Activated CD4-positive, alpha-beta T cell treated with anti-CD3 and anti-CD28 coated beads, Interleukin-2, amount 10 ng/mL, durations not matched to agents 7 days and 5 days (primary cell): ENCODE results near the gene TMEM163. TPM values are rescaled to one million over a fixed set of nuclear protein-coding genes. Genes with fewer than 3 reads are reported as not detected.

Experiments
- CTCF ChIA-PET: fragments of 350-600 bp; sonication (Branson Sonifier 250); formaldehyde crosslinking; loops from one replicate; lab custom pipeline; 2021; ENCODE audit warnings: antibody characterized with exemption; lab: Charles Lee
- POLR2A ChIA-PET: fragments of 350-600 bp; sonication (Branson Sonifier 250); formaldehyde crosslinking; loops from one replicate; lab custom pipeline; 2021; ENCODE audit warnings: antibody characterized with exemption; lab: Charles Lee
- DNase-seq: peaks from one replicate; pipeline ENCODE4 v3.0.0-alpha.2; 2020
- H3K27ac Mint-ChIP-seq: one replicate; pipeline ENCODE4 v1.8.0; 2021; ENCODE audit warnings: mild to moderate bottlenecking, moderate library complexity, mixed read lengths
- H3K27me3 Mint-ChIP-seq: one replicate; pipeline ENCODE4 v1.8.0; 2021; ENCODE audit warnings: mixed read lengths
- H3K36me3 Mint-ChIP-seq: one replicate; pipeline ENCODE4 v1.8.0; 2021; ENCODE audit warnings: low read depth, mixed read lengths
- H3K4me1 Mint-ChIP-seq: one replicate; pipeline ENCODE4 v1.8.0; 2021; ENCODE audit warnings: mixed read lengths
- H3K4me3 Mint-ChIP-seq: one replicate; pipeline ENCODE4 v1.8.0; 2021; ENCODE audit warnings: mild to moderate bottlenecking, moderate library complexity, mixed read lengths
- H3K9me3 Mint-ChIP-seq: one replicate; pipeline ENCODE4 v1.8.0; 2021; ENCODE audit warnings: mixed read lengths
- total RNA-seq, 2 experiments: library from RNA; stranded (reverse); gene quantifications; one replicate each; pipeline ENCODE4 v1.2.3, GENCODE V29; 2021

Gene TMEM163
- total RNA-seq, 2 experiments from 2014 or later = not detected

DNA sequence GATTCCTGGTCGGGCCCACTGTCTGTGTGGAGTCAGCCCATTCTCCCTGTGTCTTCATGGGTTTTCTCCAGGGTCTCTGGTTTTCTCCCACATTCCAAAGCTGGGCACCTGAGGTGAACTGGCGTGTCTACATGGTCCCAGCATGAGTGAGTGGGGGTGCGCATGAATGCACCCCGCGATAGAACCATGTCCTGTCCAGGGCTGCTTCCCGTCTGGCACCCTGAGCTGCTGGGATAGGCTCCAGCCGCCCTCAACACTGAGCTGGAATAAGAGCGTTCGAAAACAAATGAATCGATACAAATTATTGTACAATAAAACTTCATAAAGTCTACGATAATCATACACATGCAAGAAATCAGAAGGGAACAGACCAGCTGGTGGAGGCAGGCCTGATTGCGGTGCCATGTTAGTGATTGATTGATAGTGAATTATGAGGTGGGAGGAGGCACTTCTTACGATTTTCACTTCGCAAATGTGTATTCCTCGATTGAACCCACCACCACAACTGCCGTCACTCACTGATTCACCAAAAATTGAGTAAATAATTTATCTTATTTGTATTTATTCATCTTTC is 278.4 kb downstream of the TMEM163 start:
- DNase-seq = no peak
- no peak overlapping the region for H3K27ac Mint-ChIP-seq
- H3K36me3 Mint-ChIP-seq = peaks cover under 1% of the 10 kb centered on the region
- H3K4me3 Mint-ChIP-seq = no peak overlapping the region
- CTCF ChIA-PET = interaction anchor here (0.9 kb wide), 1 partner anchor 16 kb away, joined by 3 read pairs; no protein-coding TSS in a partner anchor
- H3K27me3 Mint-ChIP-seq = no peaks in the 10 kb centered on the region
- POLR2A ChIA-PET = no interaction called here
- H3K9me3 Mint-ChIP-seq = no peaks in the 10 kb centered on the region
- no peaks in the 10 kb centered on the region for H3K4me1 Mint-ChIP-seq

DNA sequence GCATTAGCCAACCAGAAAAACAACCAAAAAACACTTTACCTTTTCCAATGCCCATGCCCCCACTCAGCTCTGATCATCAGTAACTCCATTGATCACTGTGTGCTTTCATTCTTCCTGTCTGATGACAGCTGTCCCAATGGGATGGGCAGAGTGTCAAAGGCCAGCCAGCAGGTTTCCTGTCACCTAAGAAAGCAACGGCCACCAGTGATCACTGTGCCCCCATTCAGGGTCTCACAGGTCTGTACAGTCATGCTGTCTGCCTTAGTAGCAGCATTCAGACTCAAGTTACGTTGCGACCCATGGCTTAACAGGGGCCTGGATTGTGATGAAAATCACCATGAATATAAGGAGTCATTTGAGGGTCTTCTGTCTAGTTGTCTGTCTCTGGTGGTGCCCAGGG is 280.4 kb downstream of the TMEM163 start:
- DNase-seq = no peak
- Mint-ChIP-seq H3K36me3 (peaks cover 14% of the 10 kb centered on the region), H3K4me3 (no peak overlapping the region), H3K27ac (no peak overlapping the region), H3K4me1 (no peaks in the 10 kb centered on the region), H3K27me3 (no peaks in the 10 kb centered on the region), H3K9me3 (no peaks in the 10 kb centered on the region)
- ChIA-PET POLR2A (no interaction called here), CTCF (no interaction called here)

DNA sequence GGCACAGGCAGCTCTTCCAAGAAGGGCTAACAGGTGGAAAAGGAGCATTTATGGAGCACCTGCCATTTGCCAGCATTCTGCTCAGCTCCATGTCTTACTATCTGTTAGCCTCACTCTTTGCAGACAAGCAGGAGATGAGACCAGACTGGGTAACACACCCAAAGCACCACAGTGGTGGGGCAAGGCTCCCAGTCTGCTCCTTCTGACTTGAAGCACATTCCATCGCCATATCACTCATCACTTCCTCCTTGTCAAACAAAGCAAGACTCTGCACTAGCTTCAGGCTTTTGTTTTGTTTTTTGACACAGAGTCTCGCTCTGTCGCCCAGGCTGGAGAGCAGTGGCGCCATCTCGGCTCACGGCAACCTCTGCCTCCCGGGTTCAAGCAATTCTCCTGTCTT is 282.1 kb downstream of the TMEM163 start:
- H3K4me3 Mint-ChIP-seq = no peak overlapping the region
- no peaks in the 10 kb centered on the region for H3K27me3 Mint-ChIP-seq
- POLR2A ChIA-PET = no interaction called here
- H3K9me3 Mint-ChIP-seq = no peaks in the 10 kb centered on the region
- DNase-seq = no peak
- no peaks in the 10 kb centered on the region for H3K4me1 Mint-ChIP-seq
- peaks cover 14% of the 10 kb centered on the region for H3K36me3 Mint-ChIP-seq
- CTCF ChIA-PET = interaction anchor here (0.7 to 2.1 kb wide), 2 partner anchors 14 to 198 kb away, joined by 3 to 6 read pairs; no protein-coding TSS in a partner anchor
- H3K27ac Mint-ChIP-seq = peak overlapping the region; percentile 15

DNA sequence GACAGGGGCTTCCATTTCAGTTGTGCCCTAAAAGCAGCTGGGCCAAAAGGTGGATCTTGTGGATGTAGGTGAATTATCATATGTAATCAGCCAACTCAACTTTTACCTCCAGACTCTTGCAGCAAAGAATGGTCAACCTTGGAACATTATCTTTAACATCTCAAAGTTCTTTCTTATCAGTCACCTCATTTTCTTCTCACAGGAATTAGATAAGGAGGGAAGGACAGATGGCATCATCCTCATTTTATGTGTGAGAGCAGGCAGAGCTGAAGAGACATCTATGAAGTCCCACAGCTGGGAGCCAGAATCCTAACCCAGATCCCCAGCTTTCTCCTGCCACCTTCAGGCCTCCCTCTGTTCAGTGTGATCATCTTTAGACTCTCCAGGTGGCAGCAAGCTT is 282.9 kb downstream of the TMEM163 start:
- ChIA-PET POLR2A (no interaction called here), CTCF (interaction anchor here (0.7 to 2.1 kb wide), 2 partner anchors 15 to 198 kb away, joined by 3 to 6 read pairs; no protein-coding TSS in a partner anchor)
- H3K36me3 Mint-ChIP-seq = peaks cover 15% of the 10 kb centered on the region
- no peak overlapping the region for H3K4me3 Mint-ChIP-seq
- H3K27ac Mint-ChIP-seq = no peak overlapping the region
- no peaks in the 10 kb centered on the region for H3K27me3 Mint-ChIP-seq
- H3K9me3 Mint-ChIP-seq = no peaks in the 10 kb centered on the region
- no peak for DNase-seq
- H3K4me1 Mint-ChIP-seq = no peaks in the 10 kb centered on the region

DNA sequence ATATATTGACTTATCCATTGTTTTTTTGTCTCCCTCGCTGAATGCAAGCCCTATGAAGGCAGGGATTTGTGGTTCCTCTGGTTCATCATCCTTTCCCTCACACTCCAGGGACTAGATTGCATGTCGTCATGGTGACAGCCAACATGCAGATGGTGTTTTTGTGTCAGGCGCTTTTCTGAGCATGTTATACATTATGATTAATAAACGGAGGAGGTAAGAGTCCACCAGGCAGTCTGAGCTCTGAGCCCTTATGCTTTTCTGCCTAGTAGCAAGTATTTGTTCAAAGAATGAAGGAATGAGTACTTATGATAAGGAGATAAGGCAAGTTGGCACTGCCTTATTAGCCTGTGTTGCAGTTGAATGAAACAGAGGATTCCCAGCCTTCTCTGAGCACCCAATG is 283.3 kb downstream of the TMEM163 start:
- CTCF ChIA-PET = interaction anchor here (2.1 kb wide), 1 partner anchor 15 kb away, joined by 6 read pairs; no protein-coding TSS in a partner anchor

DNA sequence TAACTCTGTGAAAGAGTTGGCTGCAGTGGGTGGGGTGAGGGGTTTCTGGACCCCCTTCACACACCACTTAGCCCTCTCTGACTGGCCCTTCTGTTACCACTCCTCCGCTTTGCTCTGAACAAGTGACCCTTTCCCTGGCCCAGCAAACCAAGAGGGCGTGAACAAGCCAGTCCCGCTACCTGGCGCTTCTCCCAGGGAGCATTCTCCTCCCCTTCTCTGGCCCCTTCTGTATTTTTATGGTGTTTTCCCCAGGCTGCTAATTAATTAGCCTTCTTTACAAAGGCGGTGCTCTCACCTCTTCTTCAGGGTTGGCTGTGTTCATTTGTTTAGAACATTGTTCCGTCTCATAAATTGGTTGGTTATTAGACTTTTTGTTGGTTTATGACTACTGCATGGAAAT is 284.8 kb downstream of the TMEM163 start:
- ChIA-PET POLR2A (no interaction called here), CTCF (no interaction called here)
- Mint-ChIP-seq H3K4me3 (no peak overlapping the region), H3K27ac (no peak overlapping the region), H3K27me3 (no peaks in the 10 kb centered on the region), H3K4me1 (no peaks in the 10 kb centered on the region), H3K36me3 (peaks cover 15% of the 10 kb centered on the region), H3K9me3 (no peaks in the 10 kb centered on the region)
- DNase-seq = no peak

More for the DNA sequence above, 283.3 kb downstream of the TMEM163 start:
- no peak for DNase-seq
- Mint-ChIP-seq H3K9me3 (no peaks in the 10 kb centered on the region), H3K27ac (no peak overlapping the region), H3K4me3 (no peak overlapping the region), H3K27me3 (no peaks in the 10 kb centered on the region), H3K4me1 (no peaks in the 10 kb centered on the region), H3K36me3 (peaks cover 15% of the 10 kb centered on the region)
- POLR2A ChIA-PET = no interaction called here

DNA sequence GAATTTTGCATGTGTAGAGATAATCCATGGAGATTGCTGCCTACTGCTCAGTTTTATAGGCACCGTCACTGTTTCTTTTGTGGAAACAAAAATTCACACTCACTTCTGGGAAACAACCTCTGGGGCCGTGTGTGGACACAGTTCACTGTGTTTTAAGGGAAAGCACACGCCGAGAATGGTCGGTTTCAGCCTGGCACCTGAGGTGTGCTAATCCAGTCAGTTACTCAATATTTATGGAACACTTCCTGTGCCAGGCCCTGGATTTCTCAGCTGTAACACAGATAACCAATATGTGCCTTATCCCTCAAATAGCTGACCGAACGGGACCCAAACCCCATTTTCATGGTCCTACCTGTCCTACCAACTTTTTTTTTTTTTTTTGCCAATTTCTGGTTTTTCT is 285.3 kb downstream of the TMEM163 start:
- H3K27ac Mint-ChIP-seq = no peak overlapping the region
- POLR2A ChIA-PET = no interaction called here
- CTCF ChIA-PET = no interaction called here
- no peak overlapping the region for H3K4me3 Mint-ChIP-seq
- H3K4me1 Mint-ChIP-seq = no peaks in the 10 kb centered on the region
- DNase-seq = no peak
- peaks cover 15% of the 10 kb centered on the region for H3K36me3 Mint-ChIP-seq
- H3K27me3 Mint-ChIP-seq = no peaks in the 10 kb centered on the region
- no peaks in the 10 kb centered on the region for H3K9me3 Mint-ChIP-seq

DNA sequence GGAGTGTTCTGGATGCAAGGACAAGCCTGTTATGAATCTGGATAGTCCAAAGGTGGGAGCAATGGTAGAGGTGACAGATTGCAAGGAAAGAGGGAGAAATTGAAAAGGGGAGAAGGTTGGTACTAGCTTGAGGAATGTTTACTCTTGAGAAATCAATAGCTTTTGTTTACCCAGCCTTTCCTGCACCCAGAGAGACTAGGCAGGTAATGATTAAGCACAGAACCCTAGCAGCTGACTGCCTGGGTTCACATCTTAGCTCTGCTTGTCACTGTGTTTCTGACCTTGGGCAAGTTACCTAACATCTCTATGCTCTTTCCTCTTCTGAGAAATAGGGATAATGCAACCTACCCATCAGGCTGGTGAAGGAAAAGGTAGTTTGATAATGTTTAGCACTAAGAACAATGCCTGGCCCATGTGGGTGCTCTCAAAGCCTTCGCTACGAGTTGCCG is 286.3 kb downstream of the TMEM163 start:
- POLR2A ChIA-PET = no interaction called here
- no peak overlapping the region for H3K27ac Mint-ChIP-seq
- peaks cover 20% of the 10 kb centered on the region for H3K36me3 Mint-ChIP-seq
- H3K27me3 Mint-ChIP-seq = no peaks in the 10 kb centered on the region
- no peaks in the 10 kb centered on the region for H3K9me3 Mint-ChIP-seq
- CTCF ChIA-PET = interaction anchor here (0.6 to 1.7 kb wide), 2 partner anchors 19 to 1272 kb away, joined by 4 to 5 read pairs; no protein-coding TSS in a partner anchor
- no peaks in the 10 kb centered on the region for H3K4me1 Mint-ChIP-seq
- no peak for DNase-seq
- H3K4me3 Mint-ChIP-seq = no peak overlapping the region

DNA sequence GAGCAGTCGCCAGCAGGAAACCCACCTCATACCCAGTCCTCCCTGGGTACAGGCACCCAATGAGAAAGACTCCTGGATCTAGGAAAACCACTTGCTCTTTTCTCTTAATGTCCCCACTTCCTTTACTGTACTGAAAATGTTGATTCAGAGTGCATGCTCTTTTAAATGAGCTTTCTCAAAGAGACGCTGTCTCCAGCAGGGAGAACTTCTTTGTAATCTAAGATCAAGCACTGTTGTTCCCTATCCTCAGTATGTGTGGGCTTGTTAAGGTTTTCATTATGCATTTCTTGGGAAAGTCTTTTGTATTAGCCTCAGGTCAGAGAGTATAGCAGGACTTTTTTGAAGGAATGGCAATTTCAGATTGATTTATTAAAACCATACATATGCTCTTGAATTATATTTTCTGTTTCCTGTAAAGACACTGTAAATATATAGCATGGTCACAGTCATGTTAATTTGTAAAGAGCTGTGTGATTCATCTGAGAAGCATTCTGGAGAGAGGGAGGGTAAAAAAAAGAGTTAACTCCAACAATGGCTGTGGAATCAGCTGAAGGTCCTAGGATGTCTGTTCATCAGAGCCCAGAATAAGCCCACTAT is 286.9 kb downstream of the TMEM163 start:
- CTCF ChIA-PET = interaction anchor here (0.6 to 1.7 kb wide), 2 partner anchors 19 to 1272 kb away, joined by 4 to 5 read pairs; no protein-coding TSS in a partner anchor
- Mint-ChIP-seq H3K4me1 (no peaks in the 10 kb centered on the region), H3K9me3 (no peaks in the 10 kb centered on the region), H3K27me3 (no peaks in the 10 kb centered on the region), H3K36me3 (peaks cover 20% of the 10 kb centered on the region), H3K4me3 (no peak overlapping the region), H3K27ac (no peak overlapping the region)
- no peak for DNase-seq
- POLR2A ChIA-PET = no interaction called here

DNA sequence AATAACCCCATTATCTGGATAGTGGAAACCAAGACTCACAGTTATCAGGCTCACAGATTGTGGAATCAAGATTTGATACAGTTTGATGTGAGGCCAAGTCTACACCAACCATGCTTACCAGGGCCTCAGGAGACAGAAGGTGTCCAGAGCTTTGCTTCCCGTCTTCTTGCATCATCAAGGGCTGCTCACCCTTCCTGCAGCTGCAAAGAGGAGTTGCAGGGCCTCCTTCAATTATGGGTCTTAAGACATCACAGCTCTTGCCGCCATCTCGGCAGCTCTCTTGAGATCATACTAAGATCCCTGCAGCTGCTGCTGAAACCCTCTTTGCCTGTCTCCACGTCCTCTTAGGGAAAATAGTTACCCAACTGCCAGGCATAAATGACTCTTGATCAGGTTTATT is 288.9 kb downstream of the TMEM163 start:
- no peak for DNase-seq
- ChIA-PET POLR2A (no interaction called here), CTCF (interaction anchor here (1.2 to 2.0 kb wide), 2 partner anchors 16 to 18 kb away, joined by 4 read pairs; no protein-coding TSS in a partner anchor)
- Mint-ChIP-seq H3K4me1 (peaks cover 13% of the 10 kb centered on the region), H3K4me3 (no peak overlapping the region), H3K27ac (no peak overlapping the region), H3K9me3 (no peaks in the 10 kb centered on the region), H3K36me3 (peaks cover 25% of the 10 kb centered on the region), H3K27me3 (no peaks in the 10 kb centered on the region)

DNA sequence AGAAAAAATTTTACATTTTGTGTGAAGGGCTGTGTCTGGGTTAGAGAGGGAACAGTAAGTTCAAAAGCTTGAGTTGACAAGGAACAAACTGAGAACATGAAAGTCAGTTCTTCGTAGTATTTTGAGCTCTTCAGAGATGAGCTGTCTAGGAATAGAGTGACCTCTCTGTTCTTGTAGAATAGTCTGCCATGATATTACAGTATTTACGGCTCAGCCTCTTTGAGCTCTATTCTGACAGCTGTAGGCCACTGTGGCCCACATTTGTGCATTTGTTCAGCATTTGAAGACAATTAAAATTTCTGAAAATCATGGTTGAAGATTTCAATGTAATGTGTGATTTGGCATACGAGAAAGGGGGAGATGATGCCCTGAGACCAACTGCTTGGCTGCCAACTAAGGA is 292.1 kb downstream of the TMEM163 start:
- H3K36me3 Mint-ChIP-seq = peaks cover 34% of the 10 kb centered on the region
- ChIA-PET POLR2A (no interaction called here), CTCF (interaction anchor here (0.8 to 1.2 kb wide), 3 partner anchors 15 to 97 kb away, joined by 3 read pairs; no protein-coding TSS in a partner anchor)
- peaks cover 14% of the 10 kb centered on the region for H3K4me1 Mint-ChIP-seq
- H3K9me3 Mint-ChIP-seq = no peaks in the 10 kb centered on the region
- H3K27ac Mint-ChIP-seq = no peak overlapping the region
- H3K27me3 Mint-ChIP-seq = no peaks in the 10 kb centered on the region
- no peak for DNase-seq
- no peak overlapping the region for H3K4me3 Mint-ChIP-seq

DNA sequence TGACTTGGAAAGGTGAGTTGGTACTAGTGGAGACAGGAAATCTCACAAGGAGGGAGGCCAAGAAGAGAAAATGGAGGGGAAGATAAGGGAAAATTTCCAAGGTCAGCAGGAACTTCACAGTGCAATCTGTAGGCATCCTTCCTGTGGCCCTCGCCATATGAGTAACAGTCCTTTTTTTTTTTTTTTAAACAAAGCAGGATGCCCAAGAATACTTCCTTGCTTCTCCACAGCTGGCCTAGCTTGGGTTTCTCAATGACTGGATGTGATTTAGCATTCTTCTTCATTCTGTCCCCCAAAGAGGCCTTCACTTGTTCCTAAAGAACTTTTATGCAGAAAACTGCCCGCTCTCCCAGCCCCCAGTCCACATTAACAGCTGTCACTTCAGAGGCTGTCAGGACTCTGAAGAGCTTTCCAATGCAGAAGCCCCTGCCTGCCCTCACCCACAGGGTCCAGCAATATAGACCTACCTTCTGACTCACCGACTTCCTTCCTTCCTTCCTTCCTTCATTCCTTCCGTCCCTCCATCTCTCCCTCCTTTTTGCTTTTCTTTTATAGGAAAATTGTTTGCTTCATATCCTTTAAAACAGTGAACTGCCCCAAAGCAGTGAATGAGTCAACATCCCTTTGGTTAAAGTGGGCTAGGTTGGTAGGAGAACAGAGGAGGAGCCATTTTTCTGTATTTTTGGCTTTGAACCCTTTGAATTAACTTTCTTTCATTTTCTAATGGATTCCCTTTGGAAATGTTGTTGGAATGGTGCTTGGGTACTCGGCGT is 292.9 kb downstream of the TMEM163 start:
- Mint-ChIP-seq H3K4me3 (no peak overlapping the region), H3K9me3 (no peaks in the 10 kb centered on the region), H3K27me3 (no peaks in the 10 kb centered on the region), H3K27ac (no peak overlapping the region), H3K36me3 (peaks cover 32% of the 10 kb centered on the region), H3K4me1 (peaks cover 14% of the 10 kb centered on the region)
- CTCF ChIA-PET = interaction anchor here (1.1 kb wide), 1 partner anchor 14 kb away, joined by 5 read pairs; no protein-coding TSS in a partner anchor
- POLR2A ChIA-PET = no interaction called here
- DNase-seq = no peak
